ENCODE data around the gene SLC4A3.

- TF ChIP-seq CTCF (IDR thresholded peaks at IDR 0.05; ENCODE audit: low read length) (no peak), EZH2 (IDR thresholded peaks at IDR 0.05; ENCODE audit: borderline replicate concordance, low read length) (no peak)
Measured at GRCh38 chr2:219681694-219682300, 54.4 kb downstream of the SLC4A3 start.

Data from OCI-LY1 (cell line).